Measurements from ENCODE around the gene CHST3. TPM values are rescaled to one million over a fixed set of nuclear protein-coding genes. Genes with fewer than 3 reads are reported as not detected.

Gene CHST3
- total RNA-seq, 1 experiment from 2014 or later = 10.0 TPM

GRCh38 chr10:71996592-71997371 is 32.6 kb downstream of the CHST3 start:
- Histone ChIP-seq H3K9me3 (ENCODE audit: low read depth, low read length, poor library complexity, severe bottlenecking) (no peaks in the 10 kb centered on the region), H3K36me3 (ENCODE audit: insufficient read depth, low read length, poor library complexity, severe bottlenecking) (no peaks in the 10 kb centered on the region), H3K27me3 (replicated peaks; ENCODE audit: insufficient read depth, low read depth, low read length, poor library complexity) (no peaks in the 10 kb centered on the region), H3K27ac (ENCODE audit: low read depth, low read length, poor library complexity, severe bottlenecking) (no peak overlapping the region), H3K4me1 (ENCODE audit: insufficient read depth, low read length, poor library complexity, severe bottlenecking) (peaks cover 19% of the 10 kb centered on the region), H3K4me3 (ENCODE audit: low read depth, low read length, poor library complexity, severe bottlenecking) (no peak overlapping the region)
- CTCF ChIA-PET = no interaction called here
- BruUV-seq (replicated peaks) = no TSS peak
- TF ChIP-seq CTCF (conservative IDR thresholded peaks at IDR 0.05; ENCODE audit: low read depth, low read length) = no peak
- TF ChIP-seq EZH2 (IDR thresholded peaks at IDR 0.05; ENCODE audit: borderline replicate concordance, low read depth, low read length, poor library complexity, severe bottlenecking) = no peak
- intact Hi-C loops (cut with micrococcal nuclease; ENCODE audit: unreplicated experiment) = no loop called here
- POLR2A ChIA-PET (ENCODE audit: low non-redundant PET) = no interaction called here
- no peak for DNase-seq (ENCODE audit: low spot score)

GRCh38 chr10:71998119-71998839 is 34.1 kb downstream of the CHST3 start:
- H3K9me3 ChIP-seq (ENCODE audit: low read depth, low read length, poor library complexity, severe bottlenecking) = no peaks in the 10 kb centered on the region
- H3K4me3 ChIP-seq (ENCODE audit: low read depth, low read length, poor library complexity, severe bottlenecking) = no peak overlapping the region
- intact Hi-C loops (cut with micrococcal nuclease; ENCODE audit: unreplicated experiment) = no loop called here
- H3K36me3 ChIP-seq (ENCODE audit: insufficient read depth, low read length, poor library complexity, severe bottlenecking) = no peaks in the 10 kb centered on the region
- DNase-seq (ENCODE audit: low spot score) = no peak
- peak overlapping the region; percentile 39 for H3K27ac ChIP-seq (ENCODE audit: low read depth, low read length, poor library complexity, severe bottlenecking)
- no peak for TF ChIP-seq EZH2 (IDR thresholded peaks at IDR 0.05; ENCODE audit: borderline replicate concordance, low read depth, low read length, poor library complexity, severe bottlenecking)
- TF ChIP-seq CTCF (conservative IDR thresholded peaks at IDR 0.05; ENCODE audit: low read depth, low read length) = no peak
- peaks cover 19% of the 10 kb centered on the region for H3K4me1 ChIP-seq (ENCODE audit: insufficient read depth, low read length, poor library complexity, severe bottlenecking)
- H3K27me3 ChIP-seq (replicated peaks; ENCODE audit: insufficient read depth, low read depth, low read length, poor library complexity) = no peaks in the 10 kb centered on the region
- POLR2A ChIA-PET (ENCODE audit: low non-redundant PET) = no interaction called here
- BruUV-seq (replicated peaks) = no TSS peak
- CTCF ChIA-PET = no interaction called here

- no TSS peak for BruUV-seq (replicated peaks)
- H3K4me3 ChIP-seq (ENCODE audit: low read depth, low read length, poor library complexity, severe bottlenecking) = no peak overlapping the region
- intact Hi-C loops (cut with micrococcal nuclease; ENCODE audit: unreplicated experiment) = no loop called here
- H3K9me3 ChIP-seq (ENCODE audit: low read depth, low read length, poor library complexity, severe bottlenecking) = no peaks in the 10 kb centered on the region
- no peak for TF ChIP-seq CTCF (conservative IDR thresholded peaks at IDR 0.05; ENCODE audit: low read depth, low read length)
- peak overlapping the region; percentile 39 for H3K27ac ChIP-seq (ENCODE audit: low read depth, low read length, poor library complexity, severe bottlenecking)
- H3K36me3 ChIP-seq (ENCODE audit: insufficient read depth, low read length, poor library complexity, severe bottlenecking) = no peaks in the 10 kb centered on the region
- peak; percentile 51 for DNase-seq (ENCODE audit: low spot score)
- H3K27me3 ChIP-seq (replicated peaks; ENCODE audit: insufficient read depth, low read depth, low read length, poor library complexity) = no peaks in the 10 kb centered on the region
- POLR2A ChIA-PET (ENCODE audit: low non-redundant PET) = interaction anchor here (0.6 kb wide), 1 partner anchor 12 kb away, joined by 3 read pairs; no protein-coding TSS in a partner anchor
- H3K4me1 ChIP-seq (ENCODE audit: insufficient read depth, low read length, poor library complexity, severe bottlenecking) = peaks cover 19% of the 10 kb centered on the region
- CTCF ChIA-PET = no interaction called here
Measured at GRCh38 chr10:71998840-71999194, 34.6 kb downstream of the CHST3 start.

All from A673 (cell line).